H9 (cell line): Measurements from ENCODE around the gene MDH2. TPM values are rescaled to one million over a fixed set of nuclear protein-coding genes. Genes with fewer than 3 reads are reported as not detected.

ENCODE experiments used
- DNase-seq: peaks from one replicate; pipeline ENCODE4 v3.0.0-alpha.2; 2017
- H2AFZ ChIP-seq: one replicate; pipeline ENCODE4 v1.6.1; 2013; ENCODE audit warnings: mild to moderate bottlenecking, low read length, control low read depth, moderate library complexity
- H2AK5ac ChIP-seq: 2 replicates; pipeline ENCODE4 v1.6.1; 2013; ENCODE audit warnings: low read length, control low read depth, mixed read lengths; ENCODE audit not compliant: insufficient read length
- H2BK120ac ChIP-seq: one replicate; pipeline ENCODE4 v1.6.1; 2013; ENCODE audit warnings: low read depth, mild to moderate bottlenecking, low read length, control low read depth, inconsistent platforms; ENCODE audit not compliant: poor library complexity, severe bottlenecking
- H2BK12ac ChIP-seq: 2 replicates; pipeline ENCODE4 v1.6.1; 2013; ENCODE audit warnings: low read length, control low read depth, mixed read lengths, low read depth; ENCODE audit not compliant: insufficient read length
- H2BK15ac ChIP-seq: 2 replicates; pipeline ENCODE4 v1.6.1; 2013; ENCODE audit warnings: low read depth, low read length, control low read depth
- H2BK20ac ChIP-seq: one replicate; pipeline ENCODE4 v1.6.1; 2013; ENCODE audit warnings: low read depth, mild to moderate bottlenecking, low read length, control low read depth, inconsistent platforms; ENCODE audit not compliant: poor library complexity, severe bottlenecking
- H2BK5ac ChIP-seq: 2 replicates; pipeline ENCODE4 v1.6.1; 2013; ENCODE audit warnings: low read length, control low read depth, mixed read lengths; ENCODE audit not compliant: insufficient read length
- H3K14ac ChIP-seq: 2 replicates; pipeline ENCODE4 v1.6.1; 2013; ENCODE audit warnings: low read length, control low read depth; ENCODE audit not compliant: insufficient read depth
- H3K18ac ChIP-seq: 2 replicates; pipeline ENCODE4 v1.6.1; 2013; ENCODE audit warnings: low read depth, mild to moderate bottlenecking, mixed read lengths, low read length, control low read depth; ENCODE audit not compliant: insufficient read length
- H3K23ac ChIP-seq: 2 replicates; pipeline ENCODE4 v1.6.1; 2013; ENCODE audit warnings: low read length, control low read depth, mixed read lengths, low read depth; ENCODE audit not compliant: insufficient read length
- H3K23me2 ChIP-seq: 2 replicates; pipeline ENCODE4 v1.6.1; 2013; ENCODE audit warnings: low read depth, mild to moderate bottlenecking, mixed read lengths, low read length, control low read depth; ENCODE audit not compliant: insufficient read length, poor library complexity, severe bottlenecking
- H3K27ac ChIP-seq: 2 replicates; pipeline ENCODE4 v1.5.1; 2013; ENCODE audit warnings: low read length, control low read depth, mixed read lengths, low read depth; ENCODE audit not compliant: insufficient read length
- H3K27me3 ChIP-seq: 2 replicates; pipeline ENCODE4 v1.6.1; 2013; ENCODE audit warnings: low read length, control low read depth, inconsistent platforms; ENCODE audit not compliant: insufficient read depth
- H3K4ac ChIP-seq: 2 replicates; pipeline ENCODE4 v1.6.1; 2013; ENCODE audit warnings: low read depth, mild to moderate bottlenecking, control low read depth, inconsistent platforms, low read length, moderate library complexity
- H3K4me1 ChIP-seq: 2 replicates; pipeline ENCODE4 v1.6.1; 2013; ENCODE audit warnings: low read length, control low read depth, inconsistent platforms; ENCODE audit not compliant: insufficient read depth
- H3K4me2 ChIP-seq: 2 replicates; pipeline ENCODE4 v1.6.1; 2013; ENCODE audit warnings: low read length, control low read depth, mixed read lengths; ENCODE audit not compliant: insufficient read length, insufficient read depth
- H3K56ac ChIP-seq: 2 replicates; pipeline ENCODE4 v1.6.1; 2013; ENCODE audit warnings: low read depth, mild to moderate bottlenecking, mixed read lengths, low read length, control low read depth; ENCODE audit not compliant: insufficient read length
- H3K79me1 ChIP-seq: 2 replicates; pipeline ENCODE4 v1.6.1; 2013; ENCODE audit warnings: low read depth, mild to moderate bottlenecking, moderate library complexity, low read length, control low read depth, inconsistent platforms; ENCODE audit not compliant: insufficient read depth, poor library complexity, severe bottlenecking
- H3K79me2 ChIP-seq: 2 replicates; pipeline ENCODE4 v1.6.1; 2013; ENCODE audit warnings: low read length, control low read depth, inconsistent platforms; ENCODE audit not compliant: insufficient read depth
- H3K9ac ChIP-seq: 2 replicates; pipeline ENCODE4 v1.6.1; 2013; ENCODE audit warnings: low read length, control low read depth, mixed read lengths; ENCODE audit not compliant: insufficient read length; ENCODE audit errors: extremely low read depth
- H3K9me3 ChIP-seq: one replicate; pipeline ENCODE4 v1.6.1; 2013; ENCODE audit warnings: low read depth, low read length, inconsistent platforms; ENCODE audit not compliant: control insufficient read depth
- H3T11ph ChIP-seq: one replicate; pipeline ENCODE4 v1.6.1; 2013; ENCODE audit warnings: mild to moderate bottlenecking, low read length, control low read depth, inconsistent platforms
- H4K20me1 ChIP-seq: one replicate; pipeline ENCODE4 v1.6.1; 2013; ENCODE audit not compliant: control insufficient read depth, insufficient read length, insufficient read depth
- H4K5ac ChIP-seq: 2 replicates; pipeline ENCODE4 v1.6.1; 2013; ENCODE audit warnings: low read depth, mild to moderate bottlenecking, mixed read lengths, low read length, control low read depth; ENCODE audit not compliant: insufficient read length
- H4K8ac ChIP-seq: replicated peaks from 2 replicates; pipeline ENCODE4 v1.6.1; 2013; ENCODE audit warnings: low read length, control low read depth, mixed read lengths, low read depth; ENCODE audit not compliant: insufficient read length
- H4K91ac ChIP-seq: 2 replicates; pipeline ENCODE4 v1.6.1; 2013; ENCODE audit warnings: low read depth, mild to moderate bottlenecking, moderate library complexity, mixed read lengths, low read length, control low read depth; ENCODE audit not compliant: insufficient read length
- H3K27ac Mint-ChIP-seq, 3 experiments: 2 replicates in 2 of 3; 3 replicates in 1 of 3; pipeline ENCODE4 v1.8.0; 2020 to 2021; ENCODE audit warnings: mixed read lengths in 3 of 3, mild to moderate bottlenecking in 1 of 3, moderate library complexity in 1 of 3
- H3K27me3 Mint-ChIP-seq: 2 replicates; pipeline ENCODE4 v1.8.0; 2021; ENCODE audit warnings: low read depth, mild to moderate bottlenecking, moderate library complexity, mixed read lengths
- H3K36me3 Mint-ChIP-seq, 3 experiments: 2 replicates in 2 of 3; 3 replicates in 1 of 3; pipeline ENCODE4 v1.8.0; 2020 to 2021; ENCODE audit warnings: low read depth in 3 of 3, mixed read lengths in 3 of 3; ENCODE audit not compliant: insufficient read depth in 1 of 3
- H3K4me1 Mint-ChIP-seq, 2 experiments: 2 replicates each; pipeline ENCODE4 v1.8.0; 2020; ENCODE audit warnings: mixed read lengths in 2 of 2
- H3K4me3 Mint-ChIP-seq, 2 experiments: 2 replicates in 1 of 2; 3 replicates in 1 of 2; pipeline ENCODE4 v1.8.0; 2020 to 2021; ENCODE audit warnings: mild to moderate bottlenecking in 2 of 2, mixed read lengths in 2 of 2, moderate library complexity in 1 of 2
- H3K9me3 Mint-ChIP-seq, 2 experiments: 2 replicates in 1 of 2; 3 replicates in 1 of 2; pipeline ENCODE4 v1.8.0; 2020; ENCODE audit warnings: mild to moderate bottlenecking in 2 of 2, mixed read lengths in 2 of 2, moderate library complexity in 1 of 2
- CTCF ChIP-seq: fragments of 200-600 bp; sonication (generic); conservative IDR thresholded peaks from 3 replicates; pipeline ENCODE4 v1.8.0; 2021; ENCODE audit warnings: antibody characterized with exemption, mild to moderate bottlenecking
- WGBS: extraction: QIAGEN DNeasy Blood & Tissue Kit; methylation state at CpG from one replicate; pipeline ENCODE4 v1.1.7; 2013; ENCODE audit warnings: missing lambda C conversion rate, low lambda C conversion rate, mixed read lengths; ENCODE audit not compliant: insufficient read length; ENCODE audit errors: extremely low coverage; 5-methylcytosine and 5-hydroxymethylcytosine counted together
- total RNA-seq: library from RNA; stranded (reverse); gene quantifications from 2 replicates; pipeline ENCODE4 v1.2.1, GENCODE V29; 2021

The MDH2 gene
- total RNA-seq, 1 experiment from 2014 or later = 260 TPM

GRCh38 chr7:76020031-76020714, 27.7 kb upstream of the MDH2 start:
- no peaks in the 10 kb centered on the region for H3K9me3 ChIP-seq
- H2BK120ac ChIP-seq = no peak overlapping the region
- H4K91ac ChIP-seq = no peak overlapping the region
- no peak overlapping the region for H3T11ph ChIP-seq
- H3K18ac ChIP-seq = no peak overlapping the region
- peak; percentile 96 for TF ChIP-seq CTCF
- Mint-ChIP-seq H3K4me3 (no peak overlapping the region), H3K27me3 (no peaks in the 10 kb centered on the region), H3K27ac (peak overlapping the region in 2 of 3 experiments; percentile 74 to 86; a peak in 1 of 7 replicates), H3K36me3 (peaks cover 20 to 45% (median 31%) of the 10 kb centered on the region in 3 experiments), H3K4me1 (peaks cover 2% of the 10 kb centered on the region in 2 experiments; a peak in 2 of 4 replicates), H3K9me3 (no peaks in the 10 kb centered on the region)
- no peaks in the 10 kb centered on the region for H3K27me3 ChIP-seq
- H3K4ac ChIP-seq = no peak overlapping the region
- no peak overlapping the region for H3K56ac ChIP-seq
- no peak overlapping the region for H3K27ac ChIP-seq
- DNase-seq = peak; percentile 71
- no CpG with 5 or more reads among the region's 6 CpGs for WGBS
- H3K79me2 ChIP-seq = no peaks in the 10 kb centered on the region
- H3K79me1 ChIP-seq = no peaks in the 10 kb centered on the region
- no peaks in the 10 kb centered on the region for H3K4me1 ChIP-seq
- no peak overlapping the region for H3K4me2 ChIP-seq
- H3K23me2 ChIP-seq = no peaks in the 10 kb centered on the region
- H3K14ac ChIP-seq = no peak overlapping the region
- no peak overlapping the region for H2BK20ac ChIP-seq
- no peak overlapping the region for H2BK15ac ChIP-seq
- H2AFZ ChIP-seq = no peak overlapping the region
- H4K20me1 ChIP-seq = no peaks in the 10 kb centered on the region
- no peak overlapping the region for H3K9ac ChIP-seq
- no peak overlapping the region for H4K5ac ChIP-seq
- no peak overlapping the region for H3K23ac ChIP-seq
- H2AK5ac ChIP-seq = no peak overlapping the region
- no peak overlapping the region for H2BK5ac ChIP-seq
- H2BK12ac ChIP-seq = no peak overlapping the region
- no peak overlapping the region for H4K8ac ChIP-seq
